Natural killer cell (primary cell): ENCODE results near the gene MYOZ3. TPM values are rescaled to one million over a fixed set of nuclear protein-coding genes. Genes with fewer than 3 reads are reported as not detected.

Source experiments
- ATAC-seq, 3 donors: fragments of 150-1000 bp in 2 of 3; fragments of 200-7000 bp in 1 of 3; cut with Tn5 transposase; 1 replicate in 1 of 3; 2 replicates in 2 of 3; pipeline ENCODE4 v1.10.0; 2021; ENCODE audit warnings: mild to moderate bottlenecking in 2 of 3, moderate library complexity in 2 of 3
- DNase-seq, 2 donors: peaks; one replicate each; pipeline versions ENCODE4 v3.0.0 to v3.0.0-alpha.2; 2013 to 2021; ENCODE audit warnings: mixed read lengths in 1 of 2
- H3K27ac ChIP-seq: one replicate; pipeline ENCODE4 v1.5.1; 2013; ENCODE audit warnings: mild to moderate bottlenecking, low read length
- H3K27me3 ChIP-seq: one replicate; pipeline ENCODE4 v1.6.1; 2013; ENCODE audit warnings: low read length; ENCODE audit not compliant: control insufficient read depth, insufficient read depth
- H3K36me3 ChIP-seq: one replicate; pipeline ENCODE4 v1.6.1; 2013; ENCODE audit warnings: low read length; ENCODE audit not compliant: control insufficient read depth, insufficient read depth
- H3K4me1 ChIP-seq: one replicate; pipeline ENCODE4 v1.6.1; 2013; ENCODE audit warnings: low read length; ENCODE audit not compliant: control insufficient read depth, insufficient read depth
- H3K4me3 ChIP-seq: one replicate; pipeline ENCODE4 v1.5.1; 2013; ENCODE audit warnings: low read length
- H3K9me3 ChIP-seq: one replicate; pipeline ENCODE4 v1.6.1; 2013; ENCODE audit warnings: low read length; ENCODE audit not compliant: control insufficient read depth, insufficient read depth
- H3K27ac Mint-ChIP-seq, 2 donors: one replicate each; pipeline ENCODE4 v1.8.0; 2022; ENCODE audit warnings: mild to moderate bottlenecking in 2 of 2, mixed read lengths in 2 of 2, moderate library complexity in 1 of 2
- H3K27me3 Mint-ChIP-seq, 2 donors: one replicate each; pipeline ENCODE4 v1.8.0; 2022; ENCODE audit warnings: low read depth in 2 of 2, mixed read lengths in 2 of 2
- H3K36me3 Mint-ChIP-seq: one replicate; pipeline ENCODE4 v1.8.0; 2022; ENCODE audit warnings: mixed read lengths
- H3K4me1 Mint-ChIP-seq, 2 donors: one replicate each; pipeline ENCODE4 v1.8.0; 2022; ENCODE audit warnings: mixed read lengths in 2 of 2
- H3K4me3 Mint-ChIP-seq: one replicate; pipeline ENCODE4 v1.8.0; 2022; ENCODE audit warnings: mild to moderate bottlenecking, moderate library complexity, mixed read lengths
- H3K9me3 Mint-ChIP-seq, 2 donors: one replicate each; pipeline ENCODE4 v1.8.0; 2022; ENCODE audit warnings: mixed read lengths in 2 of 2
- CTCF ChIP-seq: fragments of 200-600 bp; IDR thresholded peaks from one replicate; pipeline ENCODE4 v1.8.0; 2022; ENCODE audit warnings: antibody characterized with exemption
- WGBS: methylation state at CpG from one replicate; pipeline ENCODE4 v1.1.7; 2013; ENCODE audit warnings: missing lambda C conversion rate; ENCODE audit not compliant: insufficient coverage; 5-methylcytosine and 5-hydroxymethylcytosine counted together
- intact Hi-C: fragments of 100-400 bp; cut with micrococcal nuclease; formaldehyde crosslinking; loops from one replicate; pipeline ENCODE4 v1.14.2; 2022
- total RNA-seq, 4 donors: library from RNA; stranded (reverse); fragments of 120-200 nt in 1 of 4; gene quantifications; one replicate each; pipeline versions ENCODE4 v1.2.3 to v1.2.4, GENCODE V29; 2013 to 2022

MYOZ3 gene
- not detected for total RNA-seq
- 0.05 TPM for total RNA-seq (2013)

GRCh38 chr5:150661086-150661485 lies at the start of gene MYOZ3:
Gene MYOZ3 (plus strand): TSS chr5:150661251. CDS start chr5:150662942, 1,691 bp downstream.
- Histone ChIP-seq H3K9me3 (no peaks in the 10 kb centered on the region), H3K36me3 (no peaks in the 10 kb centered on the region), H3K4me3 (no peak within 1 kb of the TSS), H3K27me3 (no peaks in the 10 kb centered on the region), H3K27ac (no peak within 1 kb of the TSS), H3K4me1 (peaks cover 10% of the 10 kb centered on the region)
- peaks cover 0 to 6% of the 10 kb centered on the region in 2 donors for H3K27me3 Mint-ChIP-seq
- DNase-seq (no peak), ATAC-seq (no peak)
- no peaks in the 10 kb centered on the region for H3K9me3 Mint-ChIP-seq
- peak within 1 kb of the TSS; percentile 13 for H3K4me3 Mint-ChIP-seq
- intact Hi-C loops = no loop called here
- WGBS = 86% methylated on average over 7 of the region's 7 CpGs
- TF ChIP-seq CTCF = no peak
- peaks cover 0 to 12% of the 10 kb centered on the region in 2 donors for H3K4me1 Mint-ChIP-seq
- no peak within 1 kb of the TSS for H3K27ac Mint-ChIP-seq
- H3K36me3 Mint-ChIP-seq = no peaks in the 10 kb centered on the region

DNA sequence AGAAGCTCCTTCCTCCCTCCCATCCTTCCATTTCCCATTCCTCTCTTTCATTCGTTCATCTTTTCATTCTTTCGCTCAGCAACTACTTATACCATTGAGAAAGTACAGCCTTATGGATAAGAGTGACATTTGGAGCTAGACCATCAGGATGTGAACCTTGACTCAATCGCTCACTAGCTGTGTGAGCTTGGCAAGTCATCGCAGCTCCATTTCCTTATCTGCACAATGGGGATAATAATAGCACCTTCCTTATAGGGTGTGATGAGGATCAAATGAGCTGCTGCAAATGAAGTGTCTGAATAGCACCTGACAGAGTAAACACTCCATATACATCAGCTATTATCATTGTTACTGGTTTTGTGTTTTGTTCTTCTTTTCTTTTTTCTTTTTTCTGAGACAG lies 48.6 kb upstream of the MYOZ3 start:
- DNase-seq (no peak), ATAC-seq (no peak)
- peaks cover 3 to 11% of the 10 kb centered on the region in 2 donors for H3K27me3 Mint-ChIP-seq
- no peaks in the 10 kb centered on the region for H3K4me1 Mint-ChIP-seq
- no peak for TF ChIP-seq CTCF
- H3K27ac ChIP-seq = no peak overlapping the region
- WGBS = 100% methylated on average over 2 of the region's 4 CpGs
- no peak overlapping the region for H3K4me3 ChIP-seq
- H3K27me3 ChIP-seq = no peaks in the 10 kb centered on the region
- H3K9me3 ChIP-seq = no peaks in the 10 kb centered on the region
- no peak overlapping the region for H3K27ac Mint-ChIP-seq
- H3K4me3 Mint-ChIP-seq = no peak overlapping the region
- no peaks in the 10 kb centered on the region for H3K9me3 Mint-ChIP-seq
- no peaks in the 10 kb centered on the region for H3K36me3 Mint-ChIP-seq
- H3K4me1 ChIP-seq = no peaks in the 10 kb centered on the region
- no peaks in the 10 kb centered on the region for H3K36me3 ChIP-seq
- intact Hi-C loops = no loop called here

DNA sequence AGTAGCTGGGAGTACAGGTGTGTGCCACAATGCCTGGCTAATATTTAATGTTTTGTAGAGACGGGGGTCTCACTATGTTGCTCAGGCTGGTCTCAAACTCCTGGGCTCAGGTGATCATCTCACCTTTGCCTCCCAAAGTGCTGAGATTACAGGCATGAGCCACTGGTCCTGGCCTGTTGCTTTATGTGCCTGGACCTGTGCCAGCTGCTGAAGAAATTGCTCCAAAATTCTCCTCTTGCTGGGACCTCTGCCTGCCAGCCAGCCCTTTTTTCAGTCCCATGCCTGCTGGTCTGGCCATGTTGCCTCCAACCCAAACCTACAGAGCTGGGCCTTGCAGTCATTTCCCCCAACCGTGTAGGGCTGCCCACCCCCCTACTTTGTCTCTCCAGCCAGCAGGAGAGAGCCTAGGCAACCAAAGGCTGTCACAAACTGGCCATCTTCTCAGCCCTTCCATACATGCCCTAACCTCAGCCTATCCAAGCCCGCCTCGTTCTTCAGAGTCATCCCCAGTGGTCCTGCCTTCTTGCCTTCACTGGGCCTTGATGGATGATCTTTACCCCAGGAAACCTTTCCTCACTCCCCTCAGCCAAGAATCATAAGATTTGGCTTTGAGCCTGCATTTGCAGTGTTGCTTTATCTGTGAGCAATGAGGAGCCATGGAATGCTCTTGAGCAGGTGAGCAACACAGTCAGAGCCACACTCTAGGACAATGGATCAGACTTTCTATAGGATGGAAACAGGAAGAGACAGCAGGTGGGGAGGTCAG lies 48.0 kb upstream of the MYOZ3 start:
- no peaks in the 10 kb centered on the region for H3K4me1 ChIP-seq
- Mint-ChIP-seq H3K4me3 (no peak overlapping the region), H3K9me3 (no peaks in the 10 kb centered on the region), H3K4me1 (no peaks in the 10 kb centered on the region), H3K27ac (no peak overlapping the region), H3K36me3 (no peaks in the 10 kb centered on the region), H3K27me3 (peaks cover 3 to 11% of the 10 kb centered on the region in 2 donors)
- no peak overlapping the region for H3K27ac ChIP-seq
- no peak for DNase-seq
- H3K9me3 ChIP-seq = no peaks in the 10 kb centered on the region
- intact Hi-C loops = no loop called here
- TF ChIP-seq CTCF = no peak
- no peaks in the 10 kb centered on the region for H3K36me3 ChIP-seq
- ATAC-seq = no peak
- H3K27me3 ChIP-seq = no peaks in the 10 kb centered on the region
- 93% methylated on average over 4 of the region's 4 CpGs for WGBS
- H3K4me3 ChIP-seq = no peak overlapping the region
